ENCODE measurements around the gene TXLNB.

TXLNB gene

DNA sequence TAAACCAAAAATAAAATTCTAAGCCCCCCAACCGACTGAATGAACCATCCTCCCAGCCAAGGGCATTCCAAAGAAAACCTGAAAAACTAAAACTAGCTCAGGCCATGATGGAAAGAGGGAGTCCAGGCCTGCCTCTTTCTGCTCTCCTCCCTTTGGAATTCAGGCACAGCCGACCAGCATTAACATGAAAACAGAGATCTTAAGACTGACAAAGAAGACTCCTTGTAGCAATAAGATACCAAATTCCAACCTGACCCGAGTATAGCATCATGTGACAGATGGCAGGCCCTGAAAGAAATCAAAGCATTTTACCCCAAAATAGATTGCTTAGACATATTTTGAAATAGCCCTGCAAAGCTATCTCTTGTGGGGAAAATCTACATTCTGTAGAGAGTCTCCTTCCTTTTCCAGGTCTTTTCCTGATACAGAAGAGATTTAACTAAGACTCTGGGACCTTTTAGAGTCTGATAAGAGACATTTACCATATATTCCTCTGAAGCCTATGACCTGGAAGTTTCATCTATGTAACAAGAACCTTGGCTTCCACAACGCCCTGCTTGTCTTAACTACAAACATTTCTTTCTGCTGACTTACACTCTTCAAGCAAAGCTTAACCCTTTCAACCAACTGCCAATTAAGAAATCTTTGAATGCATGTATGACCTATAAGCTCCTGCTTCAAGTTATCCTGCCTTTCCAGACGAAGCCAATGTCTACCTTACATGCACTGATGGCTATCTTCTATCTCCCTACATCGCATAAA, 22.2 kb upstream of the TXLNB start:
- Histone ChIP-seq H3K4me1 (ENCODE audit: control extremely low read depth in 1 of 4, control insufficient read depth in 4 of 4, insufficient read depth in 4 of 4, low read length in 3 of 4) (peaks cover 0 to 14% (median 4%) of the 10 kb centered on the region in 4 experiments), H3K9me3 (ENCODE audit: control extremely low read depth in 1 of 5, control insufficient read depth in 4 of 5, insufficient read depth in 2 of 5, low read depth in 1 of 5, low read length in 4 of 5) (peaks cover 0 to 6% (median 0%) of the 10 kb centered on the region in 5 experiments), H3K36me3 (ENCODE audit: control insufficient read depth in 4 of 4, insufficient read depth in 4 of 4, low read length in 3 of 4) (no peaks in the 10 kb centered on the region), H3K27me3 (replicated peaks in 2 of 5; ENCODE audit: control insufficient read depth in 4 of 5, insufficient read depth in 5 of 5, low read length in 4 of 5) (no peaks in the 10 kb centered on the region), H3K4me3 (ENCODE audit: control insufficient read depth in 1 of 7, extremely low read depth in 1 of 7, insufficient read depth in 4 of 7, low read depth in 2 of 7, low read length in 6 of 7) (no peak overlapping the region), H3K27ac (ENCODE audit: insufficient read depth in 1 of 2, low read depth in 1 of 2, low read length in 2 of 2, poor library complexity in 1 of 2, severe bottlenecking in 2 of 2) (no peak overlapping the region)
- DNase-seq = no peak
- ChIA-PET POLR2A (no interaction called here), CTCF (interaction anchor here (1.2 kb wide), 2 partner anchors 9 to 10 kb away, joined by 3 to 4 read pairs; no protein-coding TSS in a partner anchor)
- 97% methylated on average over 5 of the region's 6 CpGs for WGBS (ENCODE audit: insufficient coverage)

DNA sequence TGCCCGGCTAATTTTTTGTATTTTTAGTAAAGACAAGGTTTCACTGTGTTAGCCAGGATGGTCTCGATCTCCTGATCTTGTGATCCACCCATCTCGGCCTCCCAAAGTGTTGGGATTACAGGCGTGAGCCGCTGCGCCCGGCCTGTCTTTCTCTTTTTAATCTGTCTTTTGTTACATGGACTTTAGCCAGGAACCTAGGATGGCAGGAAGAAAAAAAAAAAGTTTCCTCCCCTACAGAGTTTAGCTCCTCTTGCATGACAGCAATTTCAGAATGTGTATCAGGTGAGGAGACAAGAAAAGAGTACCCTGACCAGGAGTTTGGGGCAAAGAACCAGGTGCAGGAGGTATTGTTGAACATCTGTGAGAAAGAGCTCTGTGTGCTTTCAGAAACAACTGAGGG, 21.4 kb upstream of the TXLNB start:
- H3K27ac ChIP-seq (ENCODE audit: insufficient read depth in 1 of 2, low read depth in 1 of 2, low read length in 2 of 2, poor library complexity in 1 of 2, severe bottlenecking in 2 of 2) = no peak overlapping the region
- peaks cover 0 to 4% (median 0%) of the 10 kb centered on the region in 5 experiments for H3K9me3 ChIP-seq (ENCODE audit: control extremely low read depth in 1 of 5, control insufficient read depth in 4 of 5, insufficient read depth in 2 of 5, low read depth in 1 of 5, low read length in 4 of 5)
- ChIA-PET CTCF (interaction anchor here (1.2 kb wide), 2 partner anchors 9 to 10 kb away, joined by 3 to 4 read pairs; no protein-coding TSS in a partner anchor), POLR2A (no interaction called here)
- no peak overlapping the region for H3K4me3 ChIP-seq (ENCODE audit: control insufficient read depth in 1 of 7, extremely low read depth in 1 of 7, insufficient read depth in 4 of 7, low read depth in 2 of 7, low read length in 6 of 7)
- H3K36me3 ChIP-seq (ENCODE audit: control insufficient read depth in 4 of 4, insufficient read depth in 4 of 4, low read length in 3 of 4) = no peaks in the 10 kb centered on the region
- H3K4me1 ChIP-seq (ENCODE audit: control extremely low read depth in 1 of 4, control insufficient read depth in 4 of 4, insufficient read depth in 4 of 4, low read length in 3 of 4) = peaks cover 2 to 21% (median 10%) of the 10 kb centered on the region in 4 experiments
- no peaks in the 10 kb centered on the region for H3K27me3 ChIP-seq (replicated peaks in 2 of 5; ENCODE audit: control insufficient read depth in 4 of 5, insufficient read depth in 5 of 5, low read length in 4 of 5)
- 100% methylated on average over 6 of the region's 7 CpGs for WGBS (ENCODE audit: insufficient coverage)
- DNase-seq = no peak

DNA sequence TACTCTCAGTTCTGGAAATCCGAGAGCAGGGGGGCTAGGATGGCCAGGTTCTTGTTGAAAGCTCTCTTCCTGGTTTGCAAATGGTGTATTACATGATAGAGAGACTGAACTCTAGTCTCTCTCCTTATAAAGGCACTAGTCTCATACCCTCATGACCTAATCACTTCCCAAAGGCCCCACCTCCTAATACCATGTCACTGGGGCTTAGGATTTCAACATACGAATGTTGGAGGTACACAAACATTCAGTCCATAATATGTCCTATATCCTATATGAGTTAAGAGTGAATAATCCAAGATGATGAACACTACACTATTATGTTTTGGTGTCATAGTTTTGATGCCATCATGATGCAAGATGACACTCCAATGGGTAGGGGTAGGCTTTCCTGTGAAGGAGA, 20.0 kb upstream of the TXLNB start:
- peaks cover 2 to 27% (median 12%) of the 10 kb centered on the region in 4 experiments for H3K4me1 ChIP-seq (ENCODE audit: control extremely low read depth in 1 of 4, control insufficient read depth in 4 of 4, insufficient read depth in 4 of 4, low read length in 3 of 4)
- no peak overlapping the region for H3K4me3 ChIP-seq (ENCODE audit: control insufficient read depth in 1 of 7, extremely low read depth in 1 of 7, insufficient read depth in 4 of 7, low read depth in 2 of 7, low read length in 6 of 7)
- peaks cover 0 to under 1% (median 0%) of the 10 kb centered on the region in 5 experiments for H3K9me3 ChIP-seq (ENCODE audit: control extremely low read depth in 1 of 5, control insufficient read depth in 4 of 5, insufficient read depth in 2 of 5, low read depth in 1 of 5, low read length in 4 of 5)
- no peak overlapping the region for H3K27ac ChIP-seq (ENCODE audit: insufficient read depth in 1 of 2, low read depth in 1 of 2, low read length in 2 of 2, poor library complexity in 1 of 2, severe bottlenecking in 2 of 2)
- POLR2A ChIA-PET = no interaction called here
- no peaks in the 10 kb centered on the region for H3K27me3 ChIP-seq (replicated peaks in 2 of 5; ENCODE audit: control insufficient read depth in 4 of 5, insufficient read depth in 5 of 5, low read length in 4 of 5)
- no CpG with 5 or more reads among the region's 2 CpGs for WGBS (ENCODE audit: insufficient coverage)
- DNase-seq = no peak
- H3K36me3 ChIP-seq (ENCODE audit: control insufficient read depth in 4 of 4, insufficient read depth in 4 of 4, low read length in 3 of 4) = no peaks in the 10 kb centered on the region
- CTCF ChIA-PET = interaction anchor here (1.0 to 1.8 kb wide), 2 partner anchors 8 to 20 kb away, joined by 3 to 4 read pairs; partner anchors contain the start of gene TXLNB

GRCh38 chr6:139308936-139309603, 17.3 kb upstream of the TXLNB start:
- Histone ChIP-seq H3K27ac (ENCODE audit: insufficient read depth in 1 of 2, low read depth in 1 of 2, low read length in 2 of 2, poor library complexity in 1 of 2, severe bottlenecking in 2 of 2) (peak overlapping the region in 1 of 2 experiments; percentile 12), H3K27me3 (replicated peaks in 2 of 5; ENCODE audit: control insufficient read depth in 4 of 5, insufficient read depth in 5 of 5, low read length in 4 of 5) (no peaks in the 10 kb centered on the region), H3K4me1 (ENCODE audit: control extremely low read depth in 1 of 4, control insufficient read depth in 4 of 4, insufficient read depth in 4 of 4, low read length in 3 of 4) (peaks cover 5 to 32% (median 22%) of the 10 kb centered on the region in 4 experiments), H3K9me3 (ENCODE audit: control extremely low read depth in 1 of 5, control insufficient read depth in 4 of 5, insufficient read depth in 2 of 5, low read depth in 1 of 5, low read length in 4 of 5) (no peaks in the 10 kb centered on the region), H3K36me3 (ENCODE audit: control insufficient read depth in 4 of 4, insufficient read depth in 4 of 4, low read length in 3 of 4) (no peaks in the 10 kb centered on the region), H3K4me3 (ENCODE audit: control insufficient read depth in 1 of 7, extremely low read depth in 1 of 7, insufficient read depth in 4 of 7, low read depth in 2 of 7, low read length in 6 of 7) (peak overlapping the region in 2 of 7 experiments; percentile 20 to 25)
- ChIA-PET CTCF (interaction anchor here (0.7 kb wide), 1 partner anchor 17 kb away, joined by 3 read pairs; the partner anchor contains the start of gene TXLNB), POLR2A (no interaction called here)
- WGBS (ENCODE audit: insufficient coverage) = no CpG with 5 or more reads among the region's 2 CpGs
- DNase-seq = no peak

GRCh38 chr6:139308286-139308916, 16.6 kb upstream of the TXLNB start:
- 67% methylated on average over 1 of the region's 5 CpGs for WGBS (ENCODE audit: insufficient coverage)
- CTCF ChIA-PET = interaction anchor here (0.7 kb wide), 2 partner anchors 12 to 16 kb away, joined by 3 read pairs; partner anchors contain the start of gene TXLNB
- Histone ChIP-seq H3K27me3 (replicated peaks in 2 of 5; ENCODE audit: control insufficient read depth in 4 of 5, insufficient read depth in 5 of 5, low read length in 4 of 5) (no peaks in the 10 kb centered on the region), H3K4me1 (ENCODE audit: control extremely low read depth in 1 of 4, control insufficient read depth in 4 of 4, insufficient read depth in 4 of 4, low read length in 3 of 4) (peaks cover 5 to 33% (median 25%) of the 10 kb centered on the region in 4 experiments), H3K36me3 (ENCODE audit: control insufficient read depth in 4 of 4, insufficient read depth in 4 of 4, low read length in 3 of 4) (no peaks in the 10 kb centered on the region), H3K27ac (ENCODE audit: insufficient read depth in 1 of 2, low read depth in 1 of 2, low read length in 2 of 2, poor library complexity in 1 of 2, severe bottlenecking in 2 of 2) (peak overlapping the region in 1 of 2 experiments; percentile 52), H3K9me3 (ENCODE audit: control extremely low read depth in 1 of 5, control insufficient read depth in 4 of 5, insufficient read depth in 2 of 5, low read depth in 1 of 5, low read length in 4 of 5) (no peaks in the 10 kb centered on the region), H3K4me3 (ENCODE audit: control insufficient read depth in 1 of 7, extremely low read depth in 1 of 7, insufficient read depth in 4 of 7, low read depth in 2 of 7, low read length in 6 of 7) (peak overlapping the region in 1 of 7 experiments; percentile 25)
- POLR2A ChIA-PET = no interaction called here
- peak in 2 of 3 donors; percentile 67 to 72 for DNase-seq

GRCh38 chr6:139306291-139306981, 14.6 kb upstream of the TXLNB start:
- ChIA-PET CTCF (interaction anchor here (0.9 kb wide), 1 partner anchor 18 kb away, joined by 4 read pairs; no protein-coding TSS in a partner anchor), POLR2A (interaction anchor here (0.6 kb wide), 1 partner anchor 42 kb away, joined by 4 read pairs; no protein-coding TSS in a partner anchor)
- Histone ChIP-seq H3K36me3 (ENCODE audit: control insufficient read depth in 4 of 4, insufficient read depth in 4 of 4, low read length in 3 of 4) (no peaks in the 10 kb centered on the region), H3K4me3 (ENCODE audit: control insufficient read depth in 1 of 7, extremely low read depth in 1 of 7, insufficient read depth in 4 of 7, low read depth in 2 of 7, low read length in 6 of 7) (no peak overlapping the region), H3K27me3 (replicated peaks in 2 of 5; ENCODE audit: control insufficient read depth in 4 of 5, insufficient read depth in 5 of 5, low read length in 4 of 5) (no peaks in the 10 kb centered on the region), H3K27ac (ENCODE audit: insufficient read depth in 1 of 2, low read depth in 1 of 2, low read length in 2 of 2, poor library complexity in 1 of 2, severe bottlenecking in 2 of 2) (no peak overlapping the region), H3K4me1 (ENCODE audit: control extremely low read depth in 1 of 4, control insufficient read depth in 4 of 4, insufficient read depth in 4 of 4, low read length in 3 of 4) (peaks cover 5 to 33% (median 25%) of the 10 kb centered on the region in 4 experiments), H3K9me3 (ENCODE audit: control extremely low read depth in 1 of 5, control insufficient read depth in 4 of 5, insufficient read depth in 2 of 5, low read depth in 1 of 5, low read length in 4 of 5) (no peaks in the 10 kb centered on the region)
- WGBS (ENCODE audit: insufficient coverage) = 57% methylated on average over 3 of the region's 3 CpGs
- no peak for DNase-seq
